HepG2 (cell line): Measurements from ENCODE around the gene KAZALD1. TPM values are rescaled to one million over a fixed set of nuclear protein-coding genes. Genes with fewer than 3 reads are reported as not detected.

Source experiments
- ATRX ChIP-seq: sonication (generic); formaldehyde crosslinking; IDR thresholded peaks from 2 replicates; pipeline ENCODE4 v1.4.0; 2020; ENCODE audit warnings: missing genetic modification reagents, borderline replicate concordance
- EP300 ChIP-seq, 3 experiments: sonication (generic) in 1 of 3; formaldehyde crosslinking in 1 of 3; IDR thresholded peaks; 2 replicates each; pipeline versions ENCODE4 v1.5.1 to v1.6.1; 2011 to 2020; ENCODE audit warnings: low read depth in 2 of 3, low read length in 2 of 3, borderline replicate concordance in 1 of 3, improper control_type of control experiment in 1 of 3, mild to moderate bottlenecking in 1 of 3, missing genetic modification reagents in 1 of 3, moderate library complexity in 1 of 3
- EZH2 ChIP-seq: conservative IDR thresholded peaks from 2 replicates; pipeline ENCODE4 v1.6.1; 2012; ENCODE audit warnings: mild to moderate bottlenecking, low read depth, low read length, moderate library complexity
- FOXA1 ChIP-seq, 2 experiments: fragments of 450-650 bp in 1 of 2; sonication (generic) in 1 of 2; formaldehyde crosslinking in 1 of 2; IDR thresholded peaks; 2 replicates each; pipeline versions ENCODE4 v1.4.0 to v1.6.1; 2016 to 2020; ENCODE audit warnings: missing genetic modification reagents in 1 of 2
- HMG20A ChIP-seq: IDR thresholded peaks from 2 replicates; pipeline ENCODE4 v1.6.1; 2016; ENCODE audit warnings: borderline replicate concordance
- HNRNPL ChIP-seq: fragments of 200-400 bp; formaldehyde crosslinking; IDR thresholded peaks from 2 replicates; pipeline ENCODE4 v1.6.1; 2017; ENCODE audit warnings: mild to moderate bottlenecking, low read depth, low read length
- KLF16 ChIP-seq, 2 experiments: sonication (generic) in 1 of 2; formaldehyde crosslinking in 1 of 2; IDR thresholded peaks; 2 replicates each; pipeline versions ENCODE4 v1.6.1 to v1.8.0; 2016 to 2023; ENCODE audit warnings: missing genetic modification reagents in 2 of 2, missing compliant biosample characterization in 1 of 2
- NCOA2 ChIP-seq: sonication (generic); formaldehyde crosslinking; IDR thresholded peaks from 2 replicates; pipeline ENCODE4 v1.8.0; 2022; ENCODE audit warnings: inconsistent platforms
- PITX1 ChIP-seq: sonication (generic); formaldehyde crosslinking; IDR thresholded peaks from 2 replicates; pipeline ENCODE4 v1.5.1; 2020; ENCODE audit warnings: mild to moderate bottlenecking, missing genetic modification reagents
- RBFOX2 ChIP-seq: fragments of 200-400 bp; formaldehyde crosslinking; IDR thresholded peaks from 2 replicates; pipeline ENCODE4 v1.6.1; 2017; ENCODE audit warnings: low read depth, mild to moderate bottlenecking, low read length
- RXRB ChIP-seq: IDR thresholded peaks from 2 replicates; pipeline ENCODE4 v1.6.1; 2016; ENCODE audit warnings: borderline replicate concordance, missing genetic modification reagents, missing compliant biosample characterization
- SOX13 ChIP-seq, 3 experiments: fragments of 450-650 bp in 1 of 3; sonication (generic) in 1 of 3; formaldehyde crosslinking in 1 of 3; IDR thresholded peaks in 2 of 3; conservative IDR thresholded peaks in 1 of 3; 2 replicates each; pipeline versions ENCODE4 v1.5.0 to v1.6.1; 2016 to 2020; ENCODE audit warnings: antibody characterized with exemption in 1 of 3, mild to moderate bottlenecking in 1 of 3, missing compliant biosample characterization in 1 of 3, missing genetic modification reagents in 1 of 3, moderate library complexity in 1 of 3
- TBX2 ChIP-seq: sonication (generic); formaldehyde crosslinking; IDR thresholded peaks from 2 replicates; pipeline ENCODE4 v1.5.0; 2020; ENCODE audit warnings: missing genetic modification reagents, mild to moderate bottlenecking, borderline replicate concordance
- ZFP1 ChIP-seq: IDR thresholded peaks from 2 replicates; pipeline ENCODE4 v1.6.1; 2016
- ZNF292 ChIP-seq: sonication (generic); formaldehyde crosslinking; IDR thresholded peaks from 2 replicates; pipeline ENCODE4 v1.8.1; 2022; ENCODE audit warnings: mild to moderate bottlenecking, low read depth, missing genetic modification reagents, borderline replicate concordance
- polyA plus RNA-seq, 8 experiments: library from polyadenylated mRNA; depleted of rRNA in 3 of 8; stranded (reverse) in 7 of 8; unstranded in 1 of 8; fragments of >200 nt; fragmentation: Illumina TruSeq in 4 of 8; extraction: Trizol in 4 of 8; gene quantifications; 2 replicates each; pipeline versions ENCODE4 v1.2.1 to v1.2.3, GENCODE V29; 2011 to 2016; ENCODE audit warnings: low read depth in 4 of 8, missing spikeins in 1 of 8, mixed read lengths in 1 of 8; ENCODE audit not compliant: insufficient read depth in 1 of 8
- total RNA-seq, 5 experiments: library from RNA; depleted of rRNA; stranded (reverse); fragments of >200 nt; fragmentation: Illumina TruSeq; extraction: Trizol; gene quantifications; 2 replicates each; pipeline ENCODE4 v1.2.3, GENCODE V29; 2016; ENCODE audit warnings: low read depth in 1 of 5
- TF ChIP-seq, protein P1 (sequence below): IDR thresholded peaks from 2 replicates; pipeline ENCODE4 v1.6.1; 2016
- TF ChIP-seq, protein P2 (sequence below): sonication (generic); formaldehyde crosslinking; IDR thresholded peaks from 2 replicates; pipeline ENCODE4 v1.5.1; 2020; ENCODE audit warnings: mild to moderate bottlenecking, missing genetic modification reagents
- TF ChIP-seq, protein P3 (sequence below): sonication (generic); formaldehyde crosslinking; IDR thresholded peaks from 2 replicates; pipeline ENCODE4 v1.4.0; 2020; ENCODE audit warnings: missing genetic modification reagents, borderline replicate concordance

Gene KAZALD1
- total and polyA plus RNA-seq, 2 of the 13 experiments (the other 11 are each of a cell fraction or from before 2014, with no cell fraction given), result 16.7 to 27.7 TPM

DNA sequence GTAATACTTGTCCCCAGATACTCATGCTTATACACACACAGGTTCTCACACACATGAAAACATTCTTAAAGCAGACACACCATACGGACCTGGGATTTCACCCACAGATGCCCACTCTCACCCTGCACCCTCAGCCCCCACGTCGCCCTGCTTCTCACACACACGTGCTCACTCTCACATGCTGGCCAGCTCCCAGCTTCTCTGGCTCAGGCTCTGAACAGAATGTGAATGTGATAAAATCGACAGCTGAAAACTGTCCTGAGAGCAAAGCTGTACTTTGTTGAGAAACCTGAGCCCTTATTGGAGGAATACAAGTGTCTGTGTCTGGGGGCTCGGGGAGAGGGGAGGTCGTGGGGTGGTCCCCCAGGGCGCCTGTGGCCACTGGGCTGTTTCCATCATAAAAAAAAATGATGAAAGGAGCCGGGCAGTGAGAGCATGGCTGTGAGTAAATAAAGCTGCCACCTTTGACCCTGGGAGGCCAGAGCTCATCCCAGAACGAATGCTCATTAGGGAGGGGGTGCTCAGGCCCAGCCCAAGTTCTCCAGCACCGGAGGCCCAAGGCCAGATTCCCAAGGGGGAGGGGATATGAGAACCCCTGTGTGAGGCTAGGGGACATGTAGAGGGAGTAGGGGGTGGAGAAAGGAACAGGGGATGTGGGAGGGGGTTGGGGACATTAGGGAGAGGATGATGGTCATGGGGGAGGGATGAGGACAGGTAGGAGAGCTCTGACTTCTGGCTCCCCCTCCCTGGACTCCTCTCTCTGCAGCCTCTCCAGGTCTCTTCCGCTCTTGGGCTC lies 51.2 kb downstream of the KAZALD1 start (continued):
- TF ChIP-seq PITX1 (CRISPR knock-in tag) (peak; percentile 51; the same call in 1 of the 2 replicates), ZFP1 (CRISPR knock-in tag) (0 out of 2 replicates have a peak, but pooled peaks have one; percentile 39), HMG20A (CRISPR knock-in tag) (peak; percentile 47; the same call in 1 of the 2 replicates), TBX2 (CRISPR knock-in tag) (peak; percentile 68; the same call in 1 of the 2 replicates), FOXA1 (IDR thresholded peaks at IDR 0.05) (peak; percentile 23; the same call in 1 of the 2 replicates), FOXA1 (CRISPR knock-in tag; IDR thresholded peaks at IDR 0.05) (peak; percentile 87), RBFOX2 (0 out of 2 replicates have a peak, but pooled peaks have one; percentile 26), SOX13 (IDR thresholded peaks at IDR 0.05) (no peak), SOX13 (CRISPR knock-in tag; conservative IDR thresholded peaks at IDR 0.05 in 1 of 2, IDR thresholded peaks at IDR 0.05 in 1 of 2) (peak in 1 of 2 experiments; percentile 62; a peak in 2 of 4 replicates), ZNF292 (CRISPR knock-in tag) (peak; percentile 40; the same call in 1 of the 2 replicates), HNRNPL (no peak), EP300 (IDR thresholded peaks at IDR 0.05; ENCODE audit: low read depth in 2 of 2, low read length in 2 of 2) (peak in 1 of 2 experiments; percentile 76; a peak in 2 of 4 replicates), EP300 (CRISPR knock-in tag; IDR thresholded peaks at IDR 0.05; ENCODE audit: borderline replicate concordance) (no peak), ATRX (CRISPR knock-in tag) (no peak), NCOA2 (CRISPR knock-in tag) (peak; percentile 62; the same call in 1 of the 2 replicates), EZH2 (no peak), KLF16 (CRISPR knock-in tag; IDR thresholded peaks at IDR 0.05) (no peak), RXRB (CRISPR knock-in tag) (peak; percentile 69)
- TF ChIP-seq, protein P1, sequence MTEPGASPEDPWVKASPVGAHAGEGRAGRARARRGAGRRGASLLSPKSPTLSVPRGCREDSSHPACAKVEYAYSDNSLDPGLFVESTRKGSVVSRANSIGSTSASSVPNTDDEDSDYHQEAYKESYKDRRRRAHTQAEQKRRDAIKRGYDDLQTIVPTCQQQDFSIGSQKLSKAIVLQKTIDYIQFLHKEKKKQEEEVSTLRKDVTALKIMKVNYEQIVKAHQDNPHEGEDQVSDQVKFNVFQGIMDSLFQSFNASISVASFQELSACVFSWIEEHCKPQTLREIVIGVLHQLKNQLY (CRISPR knock-in tag), result peak; percentile 83; the same call in 1 of the 2 replicates
- TF ChIP-seq, protein P2, sequence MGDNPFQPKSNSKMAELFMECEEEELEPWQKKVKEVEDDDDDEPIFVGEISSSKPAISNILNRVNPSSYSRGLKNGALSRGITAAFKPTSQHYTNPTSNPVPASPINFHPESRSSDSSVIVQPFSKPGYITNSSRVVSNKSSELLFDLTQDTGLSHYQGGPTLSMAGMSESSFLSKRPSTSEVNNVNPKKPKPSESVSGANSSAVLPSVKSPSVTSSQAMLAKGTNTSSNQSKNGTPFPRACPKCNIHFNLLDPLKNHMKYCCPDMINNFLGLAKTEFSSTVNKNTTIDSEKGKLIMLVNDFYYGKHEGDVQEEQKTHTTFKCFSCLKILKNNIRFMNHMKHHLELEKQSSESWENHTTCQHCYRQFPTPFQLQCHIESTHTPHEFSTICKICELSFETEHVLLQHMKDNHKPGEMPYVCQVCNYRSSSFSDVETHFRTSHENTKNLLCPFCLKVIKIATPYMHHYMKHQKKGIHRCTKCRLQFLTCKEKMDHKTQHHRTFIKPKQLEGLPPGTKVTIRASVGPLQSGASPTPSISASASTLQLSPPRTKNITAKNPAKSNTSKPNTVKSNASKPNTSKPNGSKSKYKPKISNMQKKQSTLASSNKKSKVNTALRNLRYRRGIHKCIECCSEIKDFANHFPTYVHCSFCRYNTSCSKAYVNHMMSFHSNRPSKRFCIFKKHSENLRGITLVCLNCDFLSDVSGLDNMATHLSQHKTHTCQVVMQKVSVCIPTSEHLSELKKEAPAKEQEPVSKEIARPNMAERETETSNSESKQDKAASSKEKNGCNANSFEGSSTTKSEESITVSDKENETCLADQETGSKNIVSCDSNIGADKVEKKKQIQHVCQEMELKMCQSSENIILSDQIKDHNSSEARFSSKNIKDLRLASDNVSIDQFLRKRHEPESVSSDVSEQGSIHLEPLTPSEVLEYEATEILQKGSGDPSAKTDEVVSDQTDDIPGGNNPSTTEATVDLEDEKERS (CRISPR knock-in tag), result peak; percentile 45; the same call in 1 of the 2 replicates
- TF ChIP-seq, protein P3, sequence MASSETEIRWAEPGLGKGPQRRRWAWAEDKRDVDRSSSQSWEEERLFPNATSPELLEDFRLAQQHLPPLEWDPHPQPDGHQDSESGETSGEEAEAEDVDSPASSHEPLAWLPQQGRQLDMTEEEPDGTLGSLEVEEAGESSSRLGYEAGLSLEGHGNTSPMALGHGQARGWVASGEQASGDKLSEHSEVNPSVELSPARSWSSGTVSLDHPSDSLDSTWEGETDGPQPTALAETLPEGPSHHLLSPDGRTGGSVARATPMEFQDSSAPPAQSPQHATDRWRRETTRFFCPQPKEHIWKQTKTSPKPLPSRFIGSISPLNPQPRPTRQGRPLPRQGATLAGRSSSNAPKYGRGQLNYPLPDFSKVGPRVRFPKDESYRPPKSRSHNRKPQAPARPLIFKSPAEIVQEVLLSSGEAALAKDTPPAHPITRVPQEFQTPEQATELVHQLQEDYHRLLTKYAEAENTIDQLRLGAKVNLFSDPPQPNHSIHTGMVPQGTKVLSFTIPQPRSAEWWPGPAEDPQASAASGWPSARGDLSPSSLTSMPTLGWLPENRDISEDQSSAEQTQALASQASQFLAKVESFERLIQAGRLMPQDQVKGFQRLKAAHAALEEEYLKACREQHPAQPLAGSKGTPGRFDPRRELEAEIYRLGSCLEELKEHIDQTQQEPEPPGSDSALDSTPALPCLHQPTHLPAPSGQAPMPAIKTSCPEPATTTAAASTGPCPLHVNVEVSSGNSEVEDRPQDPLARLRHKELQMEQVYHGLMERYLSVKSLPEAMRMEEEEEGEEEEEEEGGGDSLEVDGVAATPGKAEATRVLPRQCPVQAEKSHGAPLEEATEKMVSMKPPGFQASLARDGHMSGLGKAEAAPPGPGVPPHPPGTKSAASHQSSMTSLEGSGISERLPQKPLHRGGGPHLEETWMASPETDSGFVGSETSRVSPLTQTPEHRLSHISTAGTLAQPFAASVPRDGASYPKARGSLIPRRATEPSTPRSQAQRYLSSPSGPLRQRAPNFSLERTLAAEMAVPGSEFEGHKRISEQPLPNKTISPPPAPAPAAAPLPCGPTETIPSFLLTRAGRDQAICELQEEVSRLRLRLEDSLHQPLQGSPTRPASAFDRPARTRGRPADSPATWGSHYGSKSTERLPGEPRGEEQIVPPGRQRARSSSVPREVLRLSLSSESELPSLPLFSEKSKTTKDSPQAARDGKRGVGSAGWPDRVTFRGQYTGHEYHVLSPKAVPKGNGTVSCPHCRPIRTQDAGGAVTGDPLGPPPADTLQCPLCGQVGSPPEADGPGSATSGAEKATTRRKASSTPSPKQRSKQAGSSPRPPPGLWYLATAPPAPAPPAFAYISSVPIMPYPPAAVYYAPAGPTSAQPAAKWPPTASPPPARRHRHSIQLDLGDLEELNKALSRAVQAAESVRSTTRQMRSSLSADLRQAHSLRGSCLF (CRISPR knock-in tag), result 0 out of 2 replicates have a peak, but pooled peaks have one; percentile 16
